Activated T-cell treated with anti-CD3 and anti-CD28 coated beads, Interleukin-2, amount 50 U/mL, for 4 hours (primary cell): ENCODE data around the gene SLC22A4. TPM values are rescaled to one million over a fixed set of nuclear protein-coding genes. Genes with fewer than 3 reads are reported as not detected.

Experiments
- ATAC-seq, 2 donors: fragments of 200-7000 bp; cut with Tn5 transposase; one replicate each; pipeline ENCODE4 v1.10.0; 2021
- DNase-seq: peaks from one replicate; pipeline ENCODE4 v3.0.0-alpha.2; 2020
- H3K27me3 Mint-ChIP-seq: one replicate; pipeline ENCODE4 v1.8.0; 2021; ENCODE audit warnings: low read depth, mixed read lengths
- H3K36me3 Mint-ChIP-seq: one replicate; pipeline ENCODE4 v1.8.0; 2022; ENCODE audit warnings: mixed read lengths; ENCODE audit not compliant: insufficient read depth
- H3K4me1 Mint-ChIP-seq: one replicate; pipeline ENCODE4 v1.8.0; 2021; ENCODE audit warnings: low read depth, mixed read lengths
- H3K4me3 Mint-ChIP-seq: one replicate; pipeline ENCODE4 v1.8.0; 2021; ENCODE audit warnings: mild to moderate bottlenecking, moderate library complexity, mixed read lengths
- H3K9me3 Mint-ChIP-seq: one replicate; pipeline ENCODE4 v1.8.0; 2021; ENCODE audit warnings: mixed read lengths
- total RNA-seq, 3 donors: library from RNA; stranded (reverse); gene quantifications; one replicate each; pipeline ENCODE4 v1.2.1, GENCODE V29; 2021

The SLC22A4 gene
- total RNA-seq, 3 donors from 2014 or later = 1.4 to 2.8 (median 1.8) TPM

DNA sequence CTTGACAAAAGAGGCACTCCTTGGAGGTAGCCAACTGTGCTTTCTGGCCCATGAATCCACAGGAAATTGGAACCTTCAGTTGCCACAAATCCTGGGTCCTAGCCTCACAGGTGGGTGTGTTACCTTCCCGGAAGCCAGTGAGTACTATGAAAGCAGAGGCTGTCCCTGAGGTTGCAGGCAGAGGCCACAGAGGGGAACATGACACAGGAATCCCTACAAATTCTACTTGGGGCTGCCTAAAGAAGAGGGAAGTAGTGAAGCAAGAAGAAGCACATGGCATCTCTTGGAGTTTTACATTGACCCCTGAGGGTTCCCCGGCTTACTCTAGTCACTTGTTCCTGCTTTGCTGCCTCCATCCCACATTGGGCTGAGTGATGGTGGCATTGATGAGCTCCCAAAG, 77.9 kb downstream of the SLC22A4 start:
- H3K4me3 Mint-ChIP-seq = no peak overlapping the region
- no peak for ATAC-seq

DNA sequence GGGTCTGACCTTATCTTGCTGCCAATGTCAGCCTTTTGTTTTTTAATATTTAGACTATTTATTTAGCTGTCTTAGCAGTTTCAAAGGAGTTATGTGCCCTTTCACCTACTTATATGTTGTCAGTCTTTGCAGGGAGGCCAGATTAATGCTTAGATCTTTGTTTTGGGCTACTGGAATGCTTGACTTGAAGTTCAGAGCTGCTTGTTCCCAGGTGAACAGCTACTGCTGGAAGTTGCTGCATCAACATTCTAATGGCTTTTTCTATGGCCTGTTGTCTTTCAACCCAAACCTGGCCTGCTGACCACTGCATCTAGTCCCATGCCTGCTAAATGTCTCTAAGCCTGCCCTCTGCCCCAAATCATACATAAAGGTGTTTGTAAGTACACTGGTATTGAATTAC, 78.3 kb downstream of the SLC22A4 start:
- DNase-seq (no peak), ATAC-seq (no peak)
- H3K36me3 Mint-ChIP-seq = no peaks in the 10 kb centered on the region
- peaks cover 28% of the 10 kb centered on the region for H3K4me1 Mint-ChIP-seq
- H3K9me3 Mint-ChIP-seq = no peaks in the 10 kb centered on the region
- no peak overlapping the region for H3K4me3 Mint-ChIP-seq
- no peaks in the 10 kb centered on the region for H3K27me3 Mint-ChIP-seq

More for the DNA sequence above, 77.9 kb downstream of the SLC22A4 start:
- no peaks in the 10 kb centered on the region for H3K27me3 Mint-ChIP-seq
- H3K9me3 Mint-ChIP-seq = no peaks in the 10 kb centered on the region
- DNase-seq = no peak
- H3K4me1 Mint-ChIP-seq = peaks cover 28% of the 10 kb centered on the region
- no peaks in the 10 kb centered on the region for H3K36me3 Mint-ChIP-seq

DNA sequence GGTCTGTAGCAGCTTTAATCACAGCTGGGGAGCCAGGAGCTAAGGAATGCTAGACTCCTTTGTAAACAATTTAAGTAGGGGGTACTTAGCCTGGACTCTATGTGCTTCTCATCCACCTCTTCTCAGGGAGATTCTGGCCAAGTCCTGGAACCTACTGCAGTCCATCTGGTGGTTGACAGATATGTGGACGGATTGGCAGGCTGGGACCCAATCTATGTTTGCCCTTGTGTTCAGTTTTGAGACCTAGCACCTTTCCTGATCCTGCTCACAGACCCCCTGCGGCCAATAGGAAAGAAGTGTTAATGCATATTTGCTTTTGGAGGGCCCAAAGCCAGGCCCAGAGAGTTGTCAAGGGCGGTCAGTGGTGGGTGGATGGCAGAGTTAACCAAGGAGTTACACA, 81.8 kb downstream of the SLC22A4 start:
- no peak overlapping the region for H3K4me3 Mint-ChIP-seq
- peaks cover 7% of the 10 kb centered on the region for H3K36me3 Mint-ChIP-seq
- peaks cover 16% of the 10 kb centered on the region for H3K4me1 Mint-ChIP-seq
- no peaks in the 10 kb centered on the region for H3K27me3 Mint-ChIP-seq
- DNase-seq = no peak
- no peaks in the 10 kb centered on the region for H3K9me3 Mint-ChIP-seq
- ATAC-seq = no peak

DNA sequence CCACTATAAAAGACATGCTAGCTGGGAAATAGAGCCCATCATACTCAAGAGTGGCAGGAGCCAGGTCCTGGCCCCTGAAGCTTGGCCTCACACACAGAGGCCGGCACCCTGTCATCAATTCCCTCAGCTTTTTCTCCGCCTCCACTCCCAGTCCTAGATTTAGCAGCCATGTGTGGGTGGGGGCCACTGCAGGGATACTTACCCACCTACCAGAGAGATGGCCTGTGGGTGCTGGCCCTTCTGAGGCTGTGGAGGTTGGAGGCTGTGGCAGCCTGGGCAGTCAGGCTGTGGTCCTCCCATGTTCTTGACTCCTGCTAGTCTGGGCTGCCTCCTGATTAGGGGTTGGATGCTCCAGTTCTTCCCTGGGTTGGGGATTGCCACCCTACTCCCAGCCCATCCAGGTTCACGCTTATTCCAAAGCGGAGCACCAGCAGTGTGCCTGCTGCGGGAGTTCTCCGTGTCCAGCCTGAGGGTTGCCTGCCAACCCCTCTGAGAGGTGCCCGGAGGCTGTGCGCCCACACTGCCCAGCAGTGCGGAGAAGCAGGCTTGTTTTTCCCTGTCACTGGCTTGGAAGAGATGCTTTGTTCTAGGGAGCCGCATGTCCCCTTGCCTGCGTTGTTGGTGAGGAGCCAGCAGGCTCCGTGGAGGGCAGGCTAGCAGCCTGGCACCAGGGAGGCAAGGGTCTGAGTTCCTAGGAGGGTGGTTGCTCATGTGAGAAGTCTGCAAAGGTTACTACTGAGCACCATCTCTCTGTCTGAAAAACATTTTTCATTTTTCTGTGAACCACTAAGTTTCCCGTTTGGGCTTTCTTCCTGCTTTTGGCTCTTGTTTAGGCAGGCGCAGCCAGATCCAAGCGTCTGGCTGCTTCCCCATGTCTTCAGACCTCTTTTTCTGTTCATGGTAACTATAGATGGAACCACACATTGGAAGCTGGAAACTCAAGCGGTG, 82.8 kb downstream of the SLC22A4 start:
- Mint-ChIP-seq H3K4me1 (peaks cover 6% of the 10 kb centered on the region), H3K4me3 (no peak overlapping the region), H3K27me3 (no peaks in the 10 kb centered on the region), H3K9me3 (no peaks in the 10 kb centered on the region), H3K36me3 (peaks cover 7% of the 10 kb centered on the region)
- ATAC-seq (no peak), DNase-seq (no peak)

DNA sequence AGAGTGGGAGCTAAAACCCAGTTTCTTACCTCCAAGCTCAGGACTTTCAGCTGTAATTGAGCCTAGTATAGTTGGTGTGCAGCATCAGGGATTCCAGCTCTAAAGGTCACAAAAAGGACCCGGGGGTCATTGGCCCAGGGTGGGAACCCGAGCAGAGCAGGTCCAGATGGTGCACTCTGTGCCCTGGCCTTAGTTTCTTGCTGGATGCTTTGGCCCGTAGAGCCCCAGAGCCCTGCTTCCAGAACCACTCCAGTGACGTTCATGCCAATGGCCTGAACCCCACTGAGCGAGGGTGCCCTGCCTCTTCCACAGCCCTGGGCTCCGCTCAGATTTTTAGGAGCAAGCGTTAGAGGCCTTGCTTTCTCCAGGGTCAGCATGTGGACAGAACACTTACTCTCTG, 83.5 kb downstream of the SLC22A4 start:
- Mint-ChIP-seq H3K9me3 (no peaks in the 10 kb centered on the region), H3K36me3 (peaks cover 7% of the 10 kb centered on the region), H3K4me3 (no peak overlapping the region), H3K4me1 (peaks cover 2% of the 10 kb centered on the region), H3K27me3 (no peaks in the 10 kb centered on the region)
- DNase-seq = no peak
- ATAC-seq = no peak

DNA sequence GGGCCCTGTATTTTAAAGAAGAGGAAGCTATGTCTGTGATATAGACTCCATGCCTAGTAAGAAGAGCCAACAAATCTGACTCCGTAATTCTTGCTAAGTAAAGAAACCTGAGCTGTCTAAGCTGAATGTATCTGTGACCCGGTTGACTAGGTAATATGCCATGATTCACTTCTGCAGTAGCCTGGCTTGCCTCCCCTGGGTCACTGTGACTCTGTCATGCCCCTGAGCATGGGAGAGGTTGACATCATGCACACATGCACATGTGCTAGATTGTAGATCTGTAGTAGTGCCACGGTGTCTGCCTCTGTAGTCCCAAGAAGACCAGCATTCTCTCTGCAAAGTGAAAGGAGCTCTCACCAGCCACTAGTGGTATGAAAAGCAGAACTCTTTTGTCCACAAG, 84.4 kb downstream of the SLC22A4 start:
- DNase-seq (no peak), ATAC-seq (no peak)
- H3K4me3 Mint-ChIP-seq = no peak overlapping the region
- no peaks in the 10 kb centered on the region for H3K9me3 Mint-ChIP-seq
- H3K36me3 Mint-ChIP-seq = peaks cover 7% of the 10 kb centered on the region
- no peaks in the 10 kb centered on the region for H3K4me1 Mint-ChIP-seq
- no peaks in the 10 kb centered on the region for H3K27me3 Mint-ChIP-seq

DNA sequence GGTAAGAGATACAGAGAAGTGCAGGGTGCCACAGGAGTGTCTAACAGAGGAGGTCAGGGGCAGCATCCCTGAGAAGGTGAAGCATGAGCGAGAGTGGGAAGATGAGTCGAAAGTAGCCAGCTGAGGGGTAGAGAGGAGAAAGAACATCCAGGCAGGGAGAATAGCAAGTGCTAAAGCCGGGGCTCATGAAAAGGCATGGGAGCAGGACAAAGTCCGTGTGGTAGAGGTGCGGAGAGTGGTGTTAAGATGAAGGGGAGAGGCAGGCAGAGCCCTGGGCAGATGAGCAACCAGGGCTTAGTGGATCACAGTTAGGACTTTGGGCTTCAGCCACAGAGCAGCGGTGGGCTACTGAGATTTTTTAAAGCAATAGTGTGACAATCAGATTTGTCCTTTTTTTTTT, 85.9 kb downstream of the SLC22A4 start:
- H3K27me3 Mint-ChIP-seq = no peaks in the 10 kb centered on the region
- H3K9me3 Mint-ChIP-seq = no peaks in the 10 kb centered on the region
- no peak overlapping the region for H3K4me3 Mint-ChIP-seq
- DNase-seq (no peak), ATAC-seq (no peak)
- H3K4me1 Mint-ChIP-seq = peaks cover 2% of the 10 kb centered on the region
- peaks cover 7% of the 10 kb centered on the region for H3K36me3 Mint-ChIP-seq

DNA sequence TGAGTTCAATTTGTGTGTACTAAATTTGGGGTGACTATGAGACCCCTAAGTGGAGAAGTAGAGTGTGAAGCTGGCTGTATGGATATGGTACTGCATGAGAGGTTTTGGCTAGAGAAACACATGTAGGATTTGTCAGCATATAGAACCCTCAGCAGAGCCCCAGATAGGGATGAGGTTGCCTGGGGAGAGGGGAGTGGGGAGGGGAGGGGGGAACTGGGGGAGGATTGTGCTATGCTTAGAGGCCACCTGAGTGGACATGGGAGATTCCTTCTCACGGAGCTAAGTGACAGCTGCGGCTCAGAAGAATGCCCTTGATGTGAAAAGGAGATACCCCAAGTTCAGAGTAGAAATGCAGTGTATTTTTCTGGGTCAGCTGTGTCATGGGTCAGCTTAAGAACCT, 86.5 kb downstream of the SLC22A4 start:
- DNase-seq (no peak), ATAC-seq (no peak)
- no peaks in the 10 kb centered on the region for H3K27me3 Mint-ChIP-seq
- H3K9me3 Mint-ChIP-seq = no peaks in the 10 kb centered on the region
- H3K4me3 Mint-ChIP-seq = no peak overlapping the region
- peaks cover 7% of the 10 kb centered on the region for H3K36me3 Mint-ChIP-seq
- peaks cover 8% of the 10 kb centered on the region for H3K4me1 Mint-ChIP-seq

DNA sequence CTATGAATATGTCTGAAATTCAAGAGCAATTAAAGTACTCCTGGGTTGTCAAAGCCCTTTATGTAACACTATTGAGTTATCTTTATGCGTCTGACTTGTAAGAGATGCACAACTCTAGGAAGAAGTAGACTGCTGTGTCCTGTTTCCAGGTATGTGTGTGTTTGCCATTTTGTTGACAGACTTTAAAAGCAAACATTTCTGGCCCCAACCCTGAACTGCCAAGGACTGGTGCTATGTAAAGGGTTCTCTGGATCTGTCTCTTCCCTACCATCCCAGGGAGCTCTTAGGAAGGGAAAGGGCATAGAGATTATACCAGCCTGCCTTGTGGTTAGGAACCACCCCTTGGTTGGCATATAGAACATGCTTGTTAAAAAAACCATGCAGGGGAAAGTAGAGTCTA, 87.4 kb downstream of the SLC22A4 start:
- Mint-ChIP-seq H3K9me3 (no peaks in the 10 kb centered on the region), H3K4me3 (no peak overlapping the region), H3K4me1 (peaks cover 15% of the 10 kb centered on the region), H3K27me3 (no peaks in the 10 kb centered on the region), H3K36me3 (peaks cover 7% of the 10 kb centered on the region)
- ATAC-seq (no peak), DNase-seq (no peak)

DNA sequence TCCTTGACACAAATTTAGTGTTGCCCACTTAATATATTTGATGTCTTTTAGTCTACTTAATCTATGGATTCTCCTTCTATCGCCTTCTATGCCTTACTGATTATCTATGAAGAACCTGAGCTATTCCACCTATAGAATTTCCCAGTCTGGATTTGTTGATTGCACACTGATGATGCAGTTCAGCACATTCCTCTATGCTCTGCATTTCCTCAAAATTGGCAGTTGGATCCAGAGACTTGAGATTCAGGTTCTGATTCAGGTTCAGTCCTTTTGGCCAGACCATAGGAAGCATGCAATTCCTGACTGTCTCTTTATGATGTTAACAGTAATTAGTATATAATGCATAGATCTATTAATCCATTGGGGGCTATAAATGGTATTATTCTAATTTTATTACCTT, 89.1 kb downstream of the SLC22A4 start:
- Mint-ChIP-seq H3K4me3 (no peak overlapping the region), H3K9me3 (no peaks in the 10 kb centered on the region), H3K4me1 (peaks cover 28% of the 10 kb centered on the region), H3K36me3 (peaks cover 7% of the 10 kb centered on the region), H3K27me3 (no peaks in the 10 kb centered on the region)
- ATAC-seq (no peak), DNase-seq (no peak)

DNA sequence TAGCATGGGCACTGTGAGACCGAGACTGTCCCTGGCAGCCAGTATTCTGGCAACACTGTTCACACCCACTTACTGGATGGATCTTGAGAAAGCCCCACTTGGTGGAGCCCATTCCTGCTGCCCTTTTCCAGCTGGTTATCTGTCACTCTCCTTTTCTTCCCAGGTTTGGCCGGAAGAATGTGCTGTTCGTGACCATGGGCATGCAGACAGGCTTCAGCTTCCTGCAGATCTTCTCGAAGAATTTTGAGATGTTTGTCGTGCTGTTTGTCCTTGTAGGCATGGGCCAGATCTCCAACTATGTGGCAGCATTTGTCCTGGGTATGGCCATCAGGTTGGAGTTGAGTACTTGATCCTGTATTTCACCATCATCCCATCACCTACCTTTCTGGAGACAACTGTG, 89.8 kb downstream of the SLC22A4 start:
- ATAC-seq (no peak), DNase-seq (no peak)
- peaks cover 7% of the 10 kb centered on the region for H3K36me3 Mint-ChIP-seq
- no peaks in the 10 kb centered on the region for H3K27me3 Mint-ChIP-seq
- no peaks in the 10 kb centered on the region for H3K9me3 Mint-ChIP-seq
- H3K4me1 Mint-ChIP-seq = peaks cover 28% of the 10 kb centered on the region
- no peak overlapping the region for H3K4me3 Mint-ChIP-seq

DNA sequence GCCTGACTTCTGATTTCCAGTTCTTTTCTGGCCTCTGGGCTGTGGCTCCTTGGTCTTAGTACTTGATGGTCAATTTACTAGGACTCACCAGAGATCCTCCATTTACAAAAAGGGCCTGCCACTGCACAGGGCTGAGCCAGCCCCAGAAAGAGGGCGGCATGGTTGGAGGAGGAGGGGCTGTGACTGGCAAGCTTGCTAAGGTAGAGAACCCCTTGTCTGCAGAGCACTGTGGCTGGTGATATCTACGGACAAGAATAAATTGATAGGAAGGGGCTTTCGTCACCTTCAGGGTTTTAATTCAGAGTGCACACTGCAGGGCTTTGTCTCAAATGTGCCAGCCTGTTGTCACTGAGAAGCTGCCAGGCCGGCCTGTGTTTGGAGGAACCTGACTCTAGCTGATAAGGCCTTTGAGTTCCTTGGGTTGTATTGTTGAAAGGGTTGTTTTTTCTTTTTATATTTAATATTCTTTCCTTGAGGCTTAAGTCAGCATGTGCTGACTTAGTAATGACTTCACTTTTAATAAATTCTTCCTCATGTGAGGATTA, 90.4 kb downstream of the SLC22A4 start:
- Mint-ChIP-seq H3K4me3 (no peak overlapping the region), H3K4me1 (peaks cover 32% of the 10 kb centered on the region), H3K36me3 (peaks cover 7% of the 10 kb centered on the region), H3K9me3 (no peaks in the 10 kb centered on the region), H3K27me3 (no peaks in the 10 kb centered on the region)
- ATAC-seq (no peak), DNase-seq (no peak)

DNA sequence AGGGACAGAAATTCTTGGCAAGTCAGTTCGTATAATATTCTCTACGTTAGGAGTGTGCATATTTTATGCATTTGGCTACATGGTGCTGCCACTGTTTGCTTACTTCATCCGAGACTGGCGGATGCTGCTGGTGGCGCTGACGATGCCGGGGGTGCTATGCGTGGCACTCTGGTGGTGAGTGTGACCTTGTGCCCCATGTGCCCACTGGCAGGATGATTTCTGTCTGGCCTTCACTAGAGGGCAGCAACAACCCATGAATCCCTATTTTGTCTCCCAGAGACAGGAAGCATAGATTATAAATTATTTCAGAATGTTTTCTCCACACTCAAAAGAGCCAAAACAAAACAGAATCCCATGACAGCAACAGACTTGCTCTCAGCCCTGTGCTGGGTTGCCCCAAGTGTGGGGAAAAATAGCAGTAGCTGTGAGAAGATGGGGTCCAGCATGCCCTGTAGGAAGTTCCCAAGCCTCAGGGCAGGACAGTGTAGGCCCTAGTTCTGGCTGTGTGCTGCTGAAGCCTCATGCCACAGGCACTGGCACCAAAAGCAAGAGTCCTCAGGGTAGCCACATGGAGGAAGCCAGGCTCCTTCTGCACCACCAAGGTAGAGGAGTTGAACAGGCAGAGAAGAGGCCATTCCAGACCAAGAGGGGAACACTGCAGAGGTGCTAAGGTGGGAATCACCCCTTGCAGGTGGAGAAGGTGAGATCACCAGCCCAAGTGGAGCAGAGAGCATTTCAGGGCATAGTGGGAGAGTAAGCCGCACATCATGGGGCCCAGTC, 91.3 kb downstream of the SLC22A4 start:
- Mint-ChIP-seq H3K4me3 (no peak overlapping the region), H3K36me3 (peaks cover 1% of the 10 kb centered on the region)
- DNase-seq = peak; percentile 55

DNA sequence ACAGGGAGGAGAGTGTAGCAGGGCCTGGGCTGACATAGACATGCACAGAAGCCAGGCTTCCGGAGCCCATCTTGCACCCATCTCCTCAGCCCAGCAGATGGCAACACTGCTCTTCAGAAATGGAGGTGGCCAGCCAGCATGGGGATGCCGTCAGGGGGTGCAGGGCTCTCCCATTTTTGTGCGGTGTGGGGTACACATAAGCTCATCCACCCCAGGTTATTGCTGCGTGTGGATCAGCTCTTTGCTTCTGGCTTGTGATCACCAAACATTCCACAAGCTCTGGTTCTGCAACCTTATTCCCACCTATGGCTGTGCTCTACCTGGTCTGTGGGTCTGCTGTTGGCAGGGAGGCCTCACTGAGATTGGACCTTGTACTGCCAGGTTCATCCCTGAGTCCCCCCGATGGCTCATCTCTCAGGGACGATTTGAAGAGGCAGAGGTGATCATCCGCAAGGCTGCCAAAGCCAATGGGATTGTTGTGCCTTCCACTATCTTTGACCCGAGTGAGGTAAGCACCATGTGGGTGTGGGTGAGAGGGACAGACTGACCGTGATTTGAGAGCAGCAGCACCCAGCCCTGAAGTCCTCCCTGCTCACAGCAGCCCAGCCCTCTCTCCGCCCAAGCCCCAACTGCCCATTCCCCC, 92.6 kb downstream of the SLC22A4 start:
- H3K4me1 Mint-ChIP-seq = peaks cover 45% of the 10 kb centered on the region
- H3K4me3 Mint-ChIP-seq = no peak overlapping the region
- H3K36me3 Mint-ChIP-seq = no peaks in the 10 kb centered on the region
- ATAC-seq = peak; percentile 93
- no peaks in the 10 kb centered on the region for H3K9me3 Mint-ChIP-seq
- DNase-seq = peak; percentile 71
- H3K27me3 Mint-ChIP-seq = no peaks in the 10 kb centered on the region

More for the DNA sequence above, 91.3 kb downstream of the SLC22A4 start:
- H3K9me3 Mint-ChIP-seq = no peaks in the 10 kb centered on the region
- peaks cover 38% of the 10 kb centered on the region for H3K4me1 Mint-ChIP-seq
- H3K27me3 Mint-ChIP-seq = no peaks in the 10 kb centered on the region
- ATAC-seq = peak; percentile 51 to 59
